GM12878 (cell line): ENCODE data around the gene TK1. TPM values are rescaled to one million over a fixed set of nuclear protein-coding genes. Genes with fewer than 3 reads are reported as not detected.

Experiments used
- ATAC-seq: fragments of 200-7000 bp; cut with Tn5 transposase; 3 replicates; pipeline ENCODE4 v1.9.1; 2020; ENCODE audit warnings: mild to moderate bottlenecking, moderate library complexity
- BruUV-seq: library from RNA; stranded (reverse); fragments of 400-500 nt; replicated peaks from 2 replicates; lab custom pipeline; 2021; lab: Mats Ljungman, UMichigan
- CTCF ChIA-PET: fragments of 300-600 bp; sonication (Branson Sonifier 250); formaldehyde crosslinking; extraction: SDS; loops from one replicate; lab custom pipeline; 2021; ENCODE audit warnings: inconsistent platforms; lab: Yijun Ruan, JAX
- POLR2A ChIA-PET: fragments of 350-600 bp; formaldehyde crosslinking; extraction: SDS; loops from one replicate; lab custom pipeline; 2021; ENCODE audit warnings: inconsistent platforms; lab: Charles Lee
- RAD21 ChIA-PET: fragments of 300-600 bp; sonication (Branson Sonifier 250); formaldehyde crosslinking; loops from one replicate; lab custom pipeline; 2023; ENCODE audit warnings: antibody characterized with exemption; ENCODE audit not compliant: unreplicated experiment; lab: Charles Lee
- SMC1A ChIA-PET: fragments of 300-600 bp; sonication (Branson Sonifier 250); formaldehyde crosslinking; loops from one replicate; lab custom pipeline; 2023; ENCODE audit not compliant: unreplicated experiment, uncharacterized antibody; lab: Charles Lee
- DNase-seq: peaks from one replicate; pipeline ENCODE4 v3.0.0-alpha.2; 2011; ENCODE audit warnings: low read depth, low spot score
- FAIRE-seq: peaks from 3 replicates; lab custom pipeline; 2011; peaks lifted over from hg19 to GRCh38; lab: Jason Lieb, UNC
- H2AFZ ChIP-seq: 2 replicates; pipeline ENCODE4 v1.6.0; 2011; ENCODE audit warnings: low read depth, low read length, control low read depth; ENCODE audit not compliant: control insufficient read depth
- H3K27ac ChIP-seq: 2 replicates; pipeline ENCODE4 v1.5.1; 2011; ENCODE audit warnings: control low read depth; ENCODE audit not compliant: control insufficient read depth, insufficient read depth
- H3K27me3 ChIP-seq, 2 experiments: replicated peaks in 1 of 2; 2 replicates each; pipeline versions ENCODE4 v1.6.0 to v1.6.1; 2011; ENCODE audit warnings: low read length in 1 of 2; ENCODE audit not compliant: control insufficient read depth in 2 of 2, insufficient read depth in 2 of 2
- H3K36me3 ChIP-seq, 2 experiments: 2 replicates each; pipeline ENCODE4 v1.5.1; 2011; ENCODE audit warnings: low read length in 1 of 2; ENCODE audit not compliant: control insufficient read depth in 2 of 2, insufficient read depth in 2 of 2
- H3K4me1 ChIP-seq: 2 replicates; pipeline ENCODE4 v1.6.1; 2011; ENCODE audit warnings: mild to moderate bottlenecking, low read length, moderate library complexity, mixed read lengths; ENCODE audit not compliant: control insufficient read depth, insufficient read depth
- H3K4me2 ChIP-seq: 2 replicates; pipeline ENCODE4 v1.6.0; 2011; ENCODE audit warnings: control low read depth; ENCODE audit not compliant: control insufficient read depth, insufficient read depth
- H3K4me3 ChIP-seq: fragments of 200-600 bp; sonication (generic); 2 replicates; pipeline ENCODE4 v1.5.1; 2016
- H3K79me2 ChIP-seq: 2 replicates; pipeline ENCODE4 v1.6.0; 2011; ENCODE audit warnings: low read length; ENCODE audit not compliant: control insufficient read depth, insufficient read depth
- H3K9ac ChIP-seq: 2 replicates; pipeline ENCODE4 v1.8.0; 2011; ENCODE audit warnings: low read length, control low read depth, mixed read lengths; ENCODE audit not compliant: control insufficient read depth, insufficient read depth
- H3K9me3 ChIP-seq: replicated peaks from 3 replicates; pipeline ENCODE4 v1.5.1; 2011; ENCODE audit warnings: mild to moderate bottlenecking, low read length; ENCODE audit not compliant: control insufficient read depth, insufficient read depth
- H4K20me1 ChIP-seq: 2 replicates; pipeline ENCODE4 v1.6.0; 2011; ENCODE audit not compliant: control insufficient read depth, insufficient read depth
- BCL3 ChIP-seq: IDR thresholded peaks from 2 replicates; pipeline ENCODE4 v1.6.1; 2011; ENCODE audit warnings: borderline replicate concordance, low read depth, mild to moderate bottlenecking, moderate library complexity, low read length; ENCODE audit not compliant: insufficient read depth, poor library complexity, severe bottlenecking
- BCLAF1 ChIP-seq: fragments of 450-650 bp; IDR thresholded peaks from 2 replicates; pipeline ENCODE4 v1.6.1; 2017; ENCODE audit warnings: antibody characterized with exemption, mild to moderate bottlenecking, moderate library complexity
- BHLHE40 ChIP-seq, 2 experiments: fragments of 450-650 bp in 1 of 2; IDR thresholded peaks; 2 replicates each; pipeline ENCODE4 v1.6.1; 2011 to 2017; ENCODE audit warnings: low read depth in 2 of 2, borderline replicate concordance in 1 of 2, improper control_type of control experiment in 1 of 2, low read length in 1 of 2, mild to moderate bottlenecking in 1 of 2
- E2F8 ChIP-seq: fragments of 450-650 bp; IDR thresholded peaks from 2 replicates; pipeline ENCODE4 v1.6.1; 2018; ENCODE audit warnings: mild to moderate bottlenecking, low read depth, moderate library complexity; ENCODE audit not compliant: partially characterized antibody
- HDAC6 ChIP-seq: fragments of 200-600 bp; sonication (generic); IDR thresholded peaks from one replicate; pipeline ENCODE4 v1.8.0; 2017; ENCODE audit warnings: antibody characterized with exemption; ENCODE audit not compliant: unreplicated experiment
- PAX5 ChIP-seq: IDR thresholded peaks from 2 replicates; pipeline ENCODE4 v1.6.1; 2011; ENCODE audit warnings: low read depth, low read length, borderline replicate concordance
- POLR2AphosphoS2 ChIP-seq: IDR thresholded peaks from 2 replicates; pipeline ENCODE4 v1.6.1; 2011; ENCODE audit warnings: low read depth, mild to moderate bottlenecking, low read length, improper control_type of control experiment, moderate library complexity
- USF1 ChIP-seq: IDR thresholded peaks from 2 replicates; pipeline ENCODE4 v1.6.1; 2011; ENCODE audit warnings: borderline replicate concordance, low read depth, mild to moderate bottlenecking, moderate library complexity, mixed read lengths, low read length; ENCODE audit not compliant: insufficient read depth; ENCODE audit errors: extremely low read length
- WGBS: methylation state at CpG from one replicate; pipeline ENCODE4 v1.1.6; 2016; ENCODE audit warnings: low lambda C conversion rate; ENCODE audit not compliant: insufficient replicate concordance, insufficient coverage; ENCODE audit errors: missing lambda C conversion rate; 5-methylcytosine and 5-hydroxymethylcytosine counted together
- in situ Hi-C: fragments of 300-500 bp; cut with MboI; formaldehyde crosslinking; loops from 9 replicates; pipeline ENCODE4 v1.14.3; 2018; ENCODE audit warnings: mixed read lengths
- intact Hi-C: fragments of 100-400 bp; cut with micrococcal nuclease; formaldehyde crosslinking; loops from one replicate; pipeline ENCODE4 v1.14.2; 2022; ENCODE audit not compliant: unreplicated experiment
- polyA plus RNA-seq, 11 experiments: library from polyadenylated mRNA; depleted of rRNA in 4 of 11; unstranded in 6 of 11; stranded (reverse) in 5 of 11; fragments of >200 nt; fragmentation: Nextera tagmentation in 4 of 11; fragmentation: Illumina TruSeq in 1 of 11; extraction: Ambion mirVana in 4 of 11; extraction: Trizol in 1 of 11; gene quantifications; 1 replicate in 1 of 11; 2 replicates in 10 of 11; pipeline versions ENCODE4 v1.2.1 to v1.2.3, GENCODE V29; 2011 to 2016; ENCODE audit warnings: inconsistent platforms in 2 of 11, missing spikeins in 2 of 11, low read depth in 1 of 11
- total RNA-seq, 4 experiments: library from RNA; depleted of rRNA in 3 of 4; stranded (reverse); fragments of >200 nt in 3 of 4; fragmentation: Illumina TruSeq in 1 of 4; extraction: Trizol in 1 of 4; gene quantifications; 2 replicates each; pipeline versions ENCODE4 v1.2.1 to v1.2.3, GENCODE V29; 2013 to 2021

Gene TK1
- total and polyA plus RNA-seq, 10 of the 15 experiments (the other 5 are each of a cell fraction or from before 2014, with no cell fraction given), result 4.6 to 175 (median 77.9) TPM

- TF ChIP-seq USF1 (no peak), BCLAF1 (no peak), HDAC6 (no peak)
Measured at GRCh38 chr17:78138204-78139060, 48.4 kb downstream of the TK1 start (continued).

- BruUV-seq, result no TSS peak
- TF ChIP-seq E2F8, result no peak
- TF ChIP-seq PAX5, result no peak
- TF ChIP-seq POLR2AphosphoS2, result peak; percentile 40; the same call in 1 of the 2 replicates
- TF ChIP-seq BHLHE40 (IDR thresholded peaks at IDR 0.05; ENCODE audit: borderline replicate concordance in 1 of 2, low read depth in 2 of 2, low read length in 1 of 2), result peak in 1 of 2 experiments; percentile 6; a peak in 1 of 4 replicates
- TF ChIP-seq BCL3, result peak; percentile 27
Measured at GRCh38 chr17:78137392-78138203, 49.3 kb downstream of the TK1 start.

More at GRCh38 chr17:78137392-78138203, 49.3 kb downstream of the TK1 start:
- ChIA-PET SMC1A (interaction anchor here (0.5 to 5.1 kb wide), 6 partner anchors 15 to 53 kb away, joined by 3 to 51 read pairs (median 4); partner anchors contain the start of gene TK1), RAD21 (interaction anchor here (0.8 to 6.8 kb wide), 7 partner anchors 12 to 117 kb away, joined by 3 to 83 read pairs (median 3); partner anchors contain the start of gene TK1), POLR2A (interaction anchor here (1.0 to 3.7 kb wide), 6 partner anchors 9 to 38 kb away, joined by 3 to 16 read pairs (median 6); no protein-coding TSS in a partner anchor), CTCF (interaction anchor here (0.6 to 9.5 kb wide), 14 partner anchors 10 to 1901 kb away, joined by 3 to 132 read pairs (median 7); partner anchors contain the start of gene TMC6)
- H3K4me1 ChIP-seq, result peaks cover 66% of the 10 kb centered on the region
- peak overlapping the region; percentile 72 for H3K4me2 ChIP-seq
- in situ Hi-C loops, result no loop called here
- no peak for FAIRE-seq
- intact Hi-C loops, result no loop called here
- H3K27me3 ChIP-seq, result no peaks in the 10 kb centered on the region
- H3K36me3 ChIP-seq, result peaks cover 16 to 17% of the 10 kb centered on the region in 2 experiments; a peak in 3 of 4 replicates
- H3K79me2 ChIP-seq, result peaks cover 35% of the 10 kb centered on the region
- H3K9ac ChIP-seq, result no peak overlapping the region
- WGBS, result 34% methylated on average over 26 of the region's 26 CpGs
- peak overlapping the region; percentile 67 for H3K27ac ChIP-seq
- H3K9me3 ChIP-seq, result no peaks in the 10 kb centered on the region
- peak; percentile 8 for ATAC-seq
- no peak overlapping the region for H3K4me3 ChIP-seq
- no peaks in the 10 kb centered on the region for H4K20me1 ChIP-seq
- no peak overlapping the region for H2AFZ ChIP-seq
- DNase-seq, result no peak
